ENCODE results near the gene NANOS3.

GRCh38 chr19:13873834-13874515 lies 3.0 kb upstream of the NANOS3 start:
- TF ChIP-seq CTCF (CRISPR knock-in tag; IDR thresholded peaks at IDR 0.05) (no peak), JUN (CRISPR knock-in tag; IDR thresholded peaks at IDR 0.05) (no peak), ELF1 (CRISPR knock-in tag; IDR thresholded peaks at IDR 0.05) (no peak), BHLHE40 (IDR thresholded peaks at IDR 0.05; ENCODE audit: low read length) (no peak), CBX5 (CRISPR knock-in tag; IDR thresholded peaks at IDR 0.05; ENCODE audit: borderline replicate concordance) (no peak), ATF6 (CRISPR knock-in tag; conservative IDR thresholded peaks at IDR 0.05) (no peak), ELK4 (CRISPR knock-in tag; IDR thresholded peaks at IDR 0.05; ENCODE audit: borderline replicate concordance) (no peak), MAFK (conservative IDR thresholded peaks at IDR 0.05 in 1 of 2, IDR thresholded peaks at IDR 0.05 in 1 of 2; ENCODE audit: low read length in 2 of 2) (no peak), PATZ1 (CRISPR knock-in tag; IDR thresholded peaks at IDR 0.05) (no peak), ZNF878 (CRISPR knock-in tag; IDR thresholded peaks at IDR 0.05) (no peak), GLMP (CRISPR knock-in tag; IDR thresholded peaks at IDR 0.05; ENCODE audit: borderline replicate concordance) (no peak), ZNF652 (CRISPR knock-in tag; IDR thresholded peaks at IDR 0.05; ENCODE audit: borderline replicate concordance, low read depth) (no peak)

Data from HepG2 (cell line).